GM19463 (cell line): Measurements from ENCODE around the gene PCNT.
"Not testable (repeated sequence)": the region's sequence is repeated elsewhere in the genome, so short reads cannot be mapped to it uniquely, and the experiment has no call there.

ENCODE experiments used
- ATAC-seq: cut with Tn5 transposase; IDR thresholded peaks from one replicate; pipeline ENCODE4 v1.9.1; 2021; ENCODE audit warnings: mild to moderate bottlenecking, moderate library complexity; ENCODE audit not compliant: unreplicated experiment

PCNT gene

GRCh38 chr21:46423546-46424038 is 99.6 kb downstream of the PCNT start:
- ATAC-seq, result no peak

DNA sequence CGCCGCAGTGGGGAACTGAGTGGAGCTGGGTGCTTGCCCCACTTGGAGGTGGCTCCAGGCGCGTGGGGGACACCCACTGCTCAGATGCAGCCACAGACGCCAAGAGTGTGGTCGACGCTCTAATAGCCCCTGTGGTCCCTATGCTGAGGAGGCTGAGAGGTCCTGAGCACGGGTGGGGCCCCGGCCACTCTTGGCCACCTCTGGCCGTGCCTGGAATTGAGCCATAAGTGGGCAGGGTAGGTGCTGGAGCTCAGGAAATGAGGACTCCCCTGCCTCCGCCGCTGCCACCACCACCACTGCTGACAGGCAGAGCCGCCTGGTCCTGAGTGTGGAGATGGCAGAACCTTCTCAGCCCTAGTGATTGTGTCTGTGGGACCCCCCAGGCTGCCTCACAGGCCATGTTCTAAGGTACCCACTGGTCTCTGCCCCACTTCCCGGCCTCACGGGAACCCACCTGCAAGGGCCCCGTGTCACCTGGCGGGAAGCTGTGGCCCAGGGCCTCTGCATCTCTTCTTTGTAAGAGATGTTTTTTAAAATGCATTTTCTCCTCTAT is 100.2 kb downstream of the PCNT start:
- ATAC-seq, result no peak

DNA sequence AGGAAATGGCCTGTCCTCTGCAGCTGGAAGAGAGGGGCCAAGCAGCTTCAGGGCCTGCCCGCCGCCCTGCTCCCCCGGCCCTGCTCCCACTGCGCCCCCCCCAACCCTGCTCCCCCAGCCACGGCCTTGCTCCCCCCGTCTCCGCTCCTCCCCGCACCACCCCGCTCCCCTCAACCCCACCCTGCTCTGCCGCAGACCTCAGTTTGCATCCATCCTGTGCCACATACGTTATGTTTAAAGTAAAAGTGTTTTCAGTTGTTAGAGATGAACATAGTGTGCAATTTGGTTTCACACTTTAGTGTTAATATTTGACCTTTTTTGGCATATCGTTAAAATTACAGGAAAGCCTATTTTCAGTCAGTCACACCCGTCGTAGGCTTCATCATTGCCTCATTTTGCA is 100.7 kb downstream of the PCNT start:
- ATAC-seq, result no peak

GRCh38 chr21:46425041-46425440 is 101.1 kb downstream of the PCNT start:
- no peak for ATAC-seq

DNA sequence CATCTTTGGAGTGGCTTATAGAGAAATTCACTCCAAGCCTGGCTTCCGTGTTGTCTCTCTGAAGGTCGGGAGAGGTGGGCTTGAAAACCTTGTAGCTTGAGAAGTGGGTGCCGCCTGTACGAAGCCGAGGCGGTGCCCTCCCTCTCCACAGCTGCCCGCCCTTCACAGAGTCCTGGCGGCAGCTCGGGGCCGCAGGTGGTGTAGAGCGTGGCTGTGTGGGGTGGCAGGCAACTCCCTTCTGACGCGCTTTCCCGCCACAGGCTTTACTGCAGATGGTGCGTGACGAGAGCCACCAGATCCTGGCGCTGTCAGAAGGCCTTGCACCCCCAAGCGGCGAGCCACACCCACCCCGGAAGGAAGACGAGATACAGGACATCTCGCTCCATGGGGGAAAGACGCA is 101.6 kb downstream of the PCNT start:
- no peak for ATAC-seq

GRCh38 chr21:46426313-46427046 is 102.5 kb downstream of the PCNT start:
- ATAC-seq, result no peak

DNA sequence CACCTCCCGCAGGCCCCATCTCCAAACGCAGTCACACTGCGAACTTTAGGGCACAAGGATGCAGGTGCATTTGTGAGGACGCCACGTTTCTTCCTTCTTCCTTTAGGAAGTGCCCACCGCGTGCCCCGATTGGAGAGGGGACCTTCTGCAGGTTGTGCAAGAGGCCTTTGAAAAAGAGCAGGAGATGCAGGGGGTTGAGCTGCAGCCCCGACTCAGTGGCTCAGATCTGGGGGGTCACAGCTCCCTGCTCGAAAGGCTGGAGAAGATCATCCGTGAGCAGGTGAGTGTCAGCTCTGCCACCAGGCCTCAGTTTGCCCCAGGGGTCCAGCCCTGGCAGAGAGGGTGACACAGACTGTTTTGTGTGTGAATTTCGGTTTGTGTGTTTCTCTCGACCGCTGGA is 103.6 kb downstream of the PCNT start:
- no peak for ATAC-seq

GRCh38 chr21:46428286-46428685 is 104.3 kb downstream of the PCNT start:
- ATAC-seq, result no peak

- no peak for ATAC-seq
Observed at GRCh38 chr21:46428987-46429710, 105.2 kb downstream of the PCNT start.

DNA sequence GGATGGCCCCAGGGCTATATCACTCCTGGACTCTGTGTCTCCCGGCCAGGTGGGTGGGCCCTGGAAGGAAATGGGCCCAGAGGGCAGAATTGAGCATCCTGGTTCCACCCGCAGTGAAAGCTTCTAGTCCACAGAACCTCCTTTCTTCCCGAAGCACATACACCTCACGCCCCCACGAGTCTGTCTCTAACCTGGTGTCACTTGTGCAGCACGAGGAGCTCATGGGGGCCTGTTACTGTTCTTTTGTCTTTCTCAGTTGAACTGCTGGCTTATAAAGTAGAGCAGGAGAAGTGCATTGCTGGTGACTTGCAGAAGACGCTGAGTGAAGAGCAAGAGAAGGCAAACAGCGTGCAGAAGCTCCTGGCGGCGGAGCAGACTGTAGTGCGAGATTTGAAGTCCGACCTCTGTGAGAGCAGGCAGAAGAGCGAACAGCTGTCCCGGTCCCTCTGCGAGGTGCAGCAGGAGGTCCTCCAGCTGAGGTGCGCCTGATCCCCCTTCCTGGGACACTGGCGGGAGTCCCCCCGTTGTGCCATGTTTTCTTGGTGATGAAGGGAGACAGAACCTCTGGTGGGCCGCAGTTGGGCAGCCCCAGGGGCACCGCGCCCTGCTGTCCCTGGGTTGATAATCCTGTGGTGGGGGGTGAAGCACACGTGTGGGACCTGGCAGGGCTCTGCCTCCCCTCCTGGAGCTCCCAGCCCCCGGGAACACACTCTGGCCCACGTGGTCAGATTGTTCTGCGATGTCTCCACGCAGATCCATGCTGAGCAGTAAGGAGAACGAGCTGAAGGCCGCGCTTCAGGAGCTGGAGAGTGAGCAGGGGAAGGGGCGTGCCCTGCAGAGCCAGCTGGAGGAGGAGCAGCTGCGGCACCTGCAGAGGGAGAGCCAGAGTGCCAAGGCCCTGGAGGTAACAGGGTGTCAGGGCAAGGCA is 106.1 kb downstream of the PCNT start:
- no peak for ATAC-seq

GRCh38 chr21:46431448-46431847 is 107.5 kb downstream of the PCNT start:
- ATAC-seq, result no peak

- ATAC-seq, result no peak
Observed at GRCh38 chr21:46431884-46432488, 108.0 kb downstream of the PCNT start.

DNA sequence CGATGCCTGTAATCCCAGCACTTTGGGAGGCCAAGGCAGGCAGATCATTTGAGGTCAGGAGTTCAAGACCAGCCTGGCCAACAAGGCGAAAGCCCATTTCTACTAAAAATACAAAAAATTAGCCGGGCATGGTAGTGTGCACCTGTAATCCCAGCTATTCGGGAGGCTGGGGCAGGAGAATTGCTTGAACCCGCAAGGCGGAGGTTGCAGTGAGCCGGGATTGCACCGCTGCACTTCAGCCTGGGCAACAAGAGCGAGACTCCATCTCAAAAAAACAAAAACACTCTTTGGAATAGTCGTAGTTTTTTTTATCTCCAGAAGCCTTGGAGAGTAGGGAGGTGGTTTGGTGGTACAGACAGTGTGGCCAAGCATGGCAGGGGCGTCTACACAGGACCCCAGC is 109.2 kb downstream of the PCNT start:
- ATAC-seq, result not testable (repeated sequence)

DNA sequence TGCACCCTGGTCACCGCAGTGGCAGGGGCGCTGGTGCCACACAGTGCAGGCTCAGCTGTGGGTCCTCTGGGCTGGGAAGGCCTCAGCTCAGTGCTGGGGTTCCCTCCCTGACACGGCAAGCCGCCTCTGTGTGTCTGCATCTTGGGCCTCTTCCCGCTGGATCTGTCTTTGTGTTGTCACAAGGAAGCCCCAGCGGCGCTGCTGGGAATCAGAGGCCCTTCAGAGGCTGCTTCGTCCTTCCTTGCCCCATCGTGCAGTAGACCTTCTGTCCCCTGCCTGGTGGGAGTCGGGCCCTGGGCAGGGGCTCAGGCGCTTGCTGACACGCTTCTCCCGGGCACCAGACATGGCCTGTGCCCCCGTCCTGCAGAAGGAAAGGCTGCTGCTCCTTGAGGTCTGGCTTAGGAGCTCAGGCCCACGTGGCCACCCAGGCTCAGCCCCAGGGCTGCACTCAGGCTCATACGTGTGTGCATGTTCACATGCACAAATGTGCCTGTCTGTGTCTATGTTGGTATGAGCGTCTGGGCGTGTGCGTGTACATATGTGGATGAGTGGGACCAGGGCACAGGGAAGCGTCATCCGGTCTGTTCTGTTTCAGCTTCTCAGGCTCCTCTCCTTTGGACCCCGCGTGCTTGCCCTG is 110.5 kb downstream of the PCNT start:
- no peak for ATAC-seq

- ATAC-seq, result no peak
Observed at GRCh38 chr21:46435786-46436227, 111.9 kb downstream of the PCNT start.

DNA sequence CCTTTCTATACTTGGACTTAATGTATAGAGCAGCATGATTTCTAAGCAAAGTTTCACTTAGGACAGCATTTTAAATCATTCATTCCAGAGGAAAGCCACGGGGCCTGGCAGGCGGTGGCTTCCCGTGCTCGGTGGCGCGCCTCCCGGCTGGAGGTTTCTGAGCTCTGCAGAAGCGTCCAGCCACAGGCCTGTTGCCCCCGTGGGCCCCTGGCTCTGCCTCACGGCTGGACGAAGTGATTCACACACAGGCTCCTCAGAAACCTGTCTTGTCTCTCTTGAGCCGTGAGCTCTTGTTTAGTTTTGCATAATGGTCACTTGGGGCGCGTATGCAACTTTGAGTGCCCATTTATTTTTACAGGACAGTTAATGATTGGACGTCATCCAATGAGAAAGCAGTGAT is 112.7 kb downstream of the PCNT start:
- no peak for ATAC-seq

GRCh38 chr21:46437096-46437498 is 113.1 kb downstream of the PCNT start:
- ATAC-seq, result no peak

DNA sequence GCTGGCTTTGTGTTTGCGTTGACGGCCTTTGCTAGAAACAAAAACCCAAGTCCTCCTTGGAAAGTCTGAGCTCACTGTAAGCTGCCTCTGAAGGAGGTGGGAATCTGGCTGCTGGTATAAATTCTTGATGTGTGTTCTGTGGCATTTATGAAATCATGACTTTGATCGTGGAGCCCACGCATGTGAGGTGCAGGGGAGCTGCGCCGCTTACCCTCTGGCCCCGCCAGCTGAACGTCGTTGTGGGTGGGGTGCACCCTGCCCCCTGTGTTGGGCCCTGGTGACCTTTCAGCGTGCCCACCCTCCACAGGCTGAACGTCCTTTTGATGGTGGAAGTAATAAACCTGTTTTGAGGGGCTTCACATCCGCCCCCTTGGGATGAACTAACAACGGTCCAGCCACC is 113.6 kb downstream of the PCNT start:
- ATAC-seq, result no peak

- ATAC-seq, result no peak
Observed at GRCh38 chr21:46438241-46438640, 114.3 kb downstream of the PCNT start.

DNA sequence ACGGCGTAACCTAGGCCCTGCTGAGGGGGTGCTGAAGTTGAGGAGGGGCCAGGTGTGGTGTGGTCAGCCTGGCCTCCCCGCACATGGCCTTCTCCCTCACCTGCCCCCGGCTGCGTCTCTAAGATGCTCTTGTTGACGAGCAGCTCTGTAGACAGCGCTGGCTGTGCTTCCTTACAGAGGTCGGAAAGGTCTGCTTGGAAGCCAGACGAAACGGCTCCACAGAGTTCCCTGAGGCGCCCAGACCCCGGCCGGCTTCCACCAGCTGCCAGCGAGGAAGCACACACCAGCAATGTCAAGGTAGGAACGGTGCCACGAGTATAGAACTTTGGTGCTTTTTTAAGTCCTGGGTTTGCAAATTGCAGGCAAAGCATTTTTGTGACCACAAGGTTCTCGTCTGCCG is 116.0 kb downstream of the PCNT start:
- ATAC-seq, result no peak
